Liver (tissue), 9 donors: ENCODE data around the gene MYO18A. TPM values are rescaled to one million over a fixed set of nuclear protein-coding genes. Genes with fewer than 3 reads are reported as not detected.

Source experiments
- DNase-seq: peaks from one replicate; pipeline ENCODE4 v3.0.0-alpha.2; 2017; ENCODE audit warnings: low spot score
- H3K27ac ChIP-seq, 2 donors: one replicate each; pipeline ENCODE4 v1.7.0; 2013; ENCODE audit warnings: inconsistent platforms in 2 of 2, low read length in 2 of 2, control low read depth in 1 of 2, low read depth in 1 of 2, mild to moderate bottlenecking in 1 of 2
- H3K27me3 ChIP-seq, 4 donors: one replicate each; pipeline versions ENCODE4 v1.6.1 to v1.7.0; 2013; ENCODE audit warnings: low read length in 3 of 4, inconsistent platforms in 1 of 4, mild to moderate bottlenecking in 1 of 4, moderate library complexity in 1 of 4; ENCODE audit not compliant: control insufficient read depth in 4 of 4, insufficient read depth in 4 of 4
- H3K36me3 ChIP-seq, 4 donors: one replicate each; pipeline versions ENCODE4 v1.6.1 to v1.7.0; 2013; ENCODE audit warnings: low read length in 3 of 4, mild to moderate bottlenecking in 3 of 4, low read depth in 1 of 4, moderate library complexity in 1 of 4; ENCODE audit not compliant: control insufficient read depth in 4 of 4, insufficient read depth in 3 of 4
- H3K4me1 ChIP-seq, 4 donors: one replicate each; pipeline versions ENCODE4 v1.6.1 to v1.7.0; 2013; ENCODE audit warnings: low read length in 3 of 4, mild to moderate bottlenecking in 3 of 4, moderate library complexity in 1 of 4; ENCODE audit not compliant: control insufficient read depth in 4 of 4, insufficient read depth in 4 of 4
- H3K4me3 ChIP-seq, 3 donors: one replicate each; pipeline versions ENCODE4 v1.6.1 to v1.7.0; 2013; ENCODE audit warnings: low read length in 3 of 3, control low read depth in 1 of 3, low read depth in 1 of 3, mild to moderate bottlenecking in 1 of 3
- H3K9ac ChIP-seq, 2 donors: one replicate each; pipeline ENCODE4 v1.7.0; 2013; ENCODE audit warnings: low read length in 2 of 2, mild to moderate bottlenecking in 2 of 2, moderate library complexity in 2 of 2, control low read depth in 1 of 2, low read depth in 1 of 2
- H3K9me3 ChIP-seq, 4 donors: one replicate each; pipeline versions ENCODE4 v1.6.1 to v1.7.0; 2013; ENCODE audit warnings: low read length in 3 of 4; ENCODE audit not compliant: control insufficient read depth in 4 of 4
- ATF3 ChIP-seq: IDR thresholded peaks from 2 replicates; pipeline ENCODE4 v1.6.1; 2016; ENCODE audit warnings: antibody characterized with exemption
- EGR1 ChIP-seq, 2 donors: IDR thresholded peaks; 2 replicates each; pipeline ENCODE4 v1.6.1; 2016 to 2018; ENCODE audit warnings: antibody characterized with exemption in 2 of 2, low read depth in 2 of 2
- FOXA2 ChIP-seq: IDR thresholded peaks from 2 replicates; pipeline ENCODE4 v1.6.1; 2016; ENCODE audit warnings: antibody characterized with exemption
- GABPA ChIP-seq, 2 donors: IDR thresholded peaks in 1 of 2; conservative IDR thresholded peaks in 1 of 2; 2 replicates each; pipeline ENCODE4 v1.6.1; 2016; ENCODE audit warnings: antibody characterized with exemption in 2 of 2, mild to moderate bottlenecking in 1 of 2, moderate library complexity in 1 of 2
- HNF4A ChIP-seq, 2 donors: conservative IDR thresholded peaks; 2 replicates each; pipeline ENCODE4 v1.6.1; 2016; ENCODE audit warnings: antibody characterized with exemption in 2 of 2, mild to moderate bottlenecking in 2 of 2
- HNF4G ChIP-seq: IDR thresholded peaks from 2 replicates; pipeline ENCODE4 v1.6.1; 2016; ENCODE audit warnings: antibody characterized with exemption
- MAX ChIP-seq: IDR thresholded peaks from 2 replicates; pipeline ENCODE4 v1.6.1; 2016; ENCODE audit warnings: antibody characterized with exemption
- NR2F2 ChIP-seq: IDR thresholded peaks from 2 replicates; pipeline ENCODE4 v1.6.1; 2016; ENCODE audit warnings: antibody characterized with exemption
- RAD21 ChIP-seq, 2 donors: IDR thresholded peaks; 2 replicates each; pipeline ENCODE4 v1.6.1; 2016; ENCODE audit warnings: antibody characterized with exemption in 2 of 2, mild to moderate bottlenecking in 2 of 2
- TAF1 ChIP-seq: conservative IDR thresholded peaks from 2 replicates; pipeline ENCODE4 v1.6.1; 2016; ENCODE audit warnings: antibody characterized with exemption, mild to moderate bottlenecking
- WGBS: extraction: QIAGEN DNeasy Blood & Tissue Kit; methylation state at CpG from one replicate; pipeline ENCODE4 v1.1.7; 2013; 5-methylcytosine and 5-hydroxymethylcytosine counted together
- polyA plus RNA-seq, 2 donors: library from polyadenylated mRNA; stranded (reverse) in 1 of 2; unstranded in 1 of 2; fragments of 200-250 nt in 1 of 2; fragments of >200 nt in 1 of 2; fragmentation: Nextera tagmentation in 1 of 2; extraction: Ambion mirVana in 1 of 2; gene quantifications; one replicate each; pipeline versions ENCODE4 v1.2.1 to v1.2.3, GENCODE V29; 2013 to 2015
- total RNA-seq, 2 donors: library from RNA; depleted of rRNA; stranded (reverse); fragments of >200 nt; gene quantifications; one replicate each; pipeline ENCODE4 v1.2.3, GENCODE V29; 2014
- TF ChIP-seq, protein P1 (sequence below): IDR thresholded peaks from 2 replicates; pipeline ENCODE4 v1.6.1; 2016; ENCODE audit warnings: antibody characterized with exemption, mild to moderate bottlenecking
- TF ChIP-seq, protein P2 (sequence below): fragments of 150-350 bp; IDR thresholded peaks from 2 replicates; pipeline ENCODE4 v1.5.1; 2017; ENCODE audit warnings: improper control_type of control experiment, low read depth, low read length; ENCODE audit not compliant: missing input control
- donor health status: healthy.
- donor health status: healthy.
- donor health status: healthy.
- donor health status: healthy.
- donor health status: healthy.

MYO18A gene
- total and polyA plus RNA-seq, 4 donors = 26.3 to 81.6 (median 37.3) TPM

DNA sequence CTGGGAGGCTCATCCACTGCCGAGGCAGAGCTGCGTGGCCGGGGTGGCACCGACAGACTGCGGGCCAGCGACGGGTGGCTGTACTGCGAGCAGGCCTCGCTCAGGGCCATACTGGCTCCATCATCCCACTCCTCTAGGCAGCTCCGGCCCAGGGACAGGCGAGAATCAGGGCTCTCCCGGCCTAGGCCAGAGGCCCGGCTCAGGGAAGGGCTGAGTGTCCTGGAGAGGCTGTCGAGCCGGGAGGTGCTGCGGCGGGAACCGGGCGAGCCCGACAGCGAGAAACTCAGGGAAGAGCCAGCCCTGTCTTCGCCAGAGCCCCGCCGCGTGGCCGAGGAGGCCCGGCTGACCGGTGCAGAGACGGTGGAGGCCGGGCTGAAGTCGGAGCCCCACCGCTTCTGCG lies 99.9 kb downstream of the MYO18A start (continued):
- TF ChIP-seq, protein P1, sequence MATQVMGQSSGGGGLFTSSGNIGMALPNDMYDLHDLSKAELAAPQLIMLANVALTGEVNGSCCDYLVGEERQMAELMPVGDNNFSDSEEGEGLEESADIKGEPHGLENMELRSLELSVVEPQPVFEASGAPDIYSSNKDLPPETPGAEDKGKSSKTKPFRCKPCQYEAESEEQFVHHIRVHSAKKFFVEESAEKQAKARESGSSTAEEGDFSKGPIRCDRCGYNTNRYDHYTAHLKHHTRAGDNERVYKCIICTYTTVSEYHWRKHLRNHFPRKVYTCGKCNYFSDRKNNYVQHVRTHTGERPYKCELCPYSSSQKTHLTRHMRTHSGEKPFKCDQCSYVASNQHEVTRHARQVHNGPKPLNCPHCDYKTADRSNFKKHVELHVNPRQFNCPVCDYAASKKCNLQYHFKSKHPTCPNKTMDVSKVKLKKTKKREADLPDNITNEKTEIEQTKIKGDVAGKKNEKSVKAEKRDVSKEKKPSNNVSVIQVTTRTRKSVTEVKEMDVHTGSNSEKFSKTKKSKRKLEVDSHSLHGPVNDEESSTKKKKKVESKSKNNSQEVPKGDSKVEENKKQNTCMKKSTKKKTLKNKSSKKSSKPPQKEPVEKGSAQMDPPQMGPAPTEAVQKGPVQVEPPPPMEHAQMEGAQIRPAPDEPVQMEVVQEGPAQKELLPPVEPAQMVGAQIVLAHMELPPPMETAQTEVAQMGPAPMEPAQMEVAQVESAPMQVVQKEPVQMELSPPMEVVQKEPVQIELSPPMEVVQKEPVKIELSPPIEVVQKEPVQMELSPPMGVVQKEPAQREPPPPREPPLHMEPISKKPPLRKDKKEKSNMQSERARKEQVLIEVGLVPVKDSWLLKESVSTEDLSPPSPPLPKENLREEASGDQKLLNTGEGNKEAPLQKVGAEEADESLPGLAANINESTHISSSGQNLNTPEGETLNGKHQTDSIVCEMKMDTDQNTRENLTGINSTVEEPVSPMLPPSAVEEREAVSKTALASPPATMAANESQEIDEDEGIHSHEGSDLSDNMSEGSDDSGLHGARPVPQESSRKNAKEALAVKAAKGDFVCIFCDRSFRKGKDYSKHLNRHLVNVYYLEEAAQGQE = no peak
- TF ChIP-seq EGR1 (IDR thresholded peaks at IDR 0.05; ENCODE audit: low read depth in 2 of 2) = no peak

DNA sequence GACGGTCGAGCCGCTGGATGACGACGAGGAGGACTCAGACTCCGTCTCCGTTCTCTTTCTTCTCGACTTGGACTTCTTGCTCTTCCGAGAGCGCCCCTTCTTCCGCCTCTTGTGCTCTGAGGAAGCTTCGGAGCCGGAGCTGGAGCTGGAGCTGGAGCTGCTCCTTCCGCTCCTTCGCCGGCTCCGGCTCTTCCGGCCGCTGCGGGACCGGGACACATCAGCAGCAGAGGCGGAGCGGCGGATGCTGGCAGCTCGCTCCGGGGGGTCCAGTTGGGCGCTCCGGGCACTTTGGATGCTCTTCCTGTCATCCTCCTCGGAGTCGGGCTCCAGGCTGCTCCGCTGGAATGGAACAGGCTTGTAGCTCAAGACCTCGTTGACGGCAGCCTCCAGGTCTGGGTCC lies 100.3 kb downstream of the MYO18A start:
- 95% methylated on average over 33 of the region's 33 CpGs for whole genome bisulfite sequencing
- Histone ChIP-seq H3K9me3 (no peaks in the 10 kb centered on the region), H3K4me3 (no peak overlapping the region), H3K27me3 (no peaks in the 10 kb centered on the region), H3K9ac (no peak overlapping the region), H3K4me1 (peaks cover 0 to 4% (median 0%) of the 10 kb centered on the region in 4 donors), H3K36me3 (peaks cover 22 to 63% (median 38%) of the 10 kb centered on the region in 4 donors), H3K27ac (no peak overlapping the region)
- TF ChIP-seq GABPA (IDR thresholded peaks at IDR 0.05 in 1 of 2, conservative IDR thresholded peaks at IDR 0.05 in 1 of 2) = no peak
- no peak for TF ChIP-seq TAF1
- no peak for TF ChIP-seq HNF4A (conservative IDR thresholded peaks at IDR 0.05)
- no peak for TF ChIP-seq MAX
- no peak for TF ChIP-seq RAD21 (IDR thresholded peaks at IDR 0.05)
- no peak for TF ChIP-seq ATF3
- TF ChIP-seq HNF4G = no peak
- TF ChIP-seq, protein P1 = no peak
- DNase-seq = no peak

DNA sequence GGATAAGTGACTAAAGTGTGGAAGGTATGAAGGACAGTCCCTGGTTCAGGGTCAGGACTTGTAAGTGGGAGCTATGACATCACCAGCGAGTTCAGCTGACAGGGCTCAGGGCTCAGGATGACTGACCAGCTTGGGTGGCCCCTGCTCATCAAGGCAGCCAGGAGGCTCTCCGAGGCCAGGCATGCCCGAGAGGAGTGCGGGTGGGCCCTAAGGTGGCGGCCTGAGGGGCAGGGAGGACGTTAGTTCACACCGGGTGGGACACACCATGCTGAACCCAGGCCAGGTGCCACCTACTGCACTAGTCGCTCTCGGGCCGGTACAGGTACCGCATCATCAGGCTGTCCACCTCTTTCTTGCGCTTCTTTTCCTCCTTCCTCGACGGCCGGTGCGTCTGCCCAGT lies 100.8 kb downstream of the MYO18A start:
- Histone ChIP-seq H3K27ac (no peak overlapping the region), H3K9ac (no peak overlapping the region), H3K4me1 (peaks cover 0 to 4% (median 0%) of the 10 kb centered on the region in 4 donors), H3K4me3 (no peak overlapping the region), H3K9me3 (no peaks in the 10 kb centered on the region), H3K36me3 (peaks cover 22 to 60% (median 35%) of the 10 kb centered on the region in 4 donors), H3K27me3 (no peaks in the 10 kb centered on the region)
- DNase-seq = no peak
- 96% methylated on average over 16 of the region's 16 CpGs for WGBS
- TF ChIP-seq RAD21 (IDR thresholded peaks at IDR 0.05) (no peak), ATF3 (no peak), NR2F2 (no peak), MAX (no peak), FOXA2 (no peak), GABPA (IDR thresholded peaks at IDR 0.05 in 1 of 2, conservative IDR thresholded peaks at IDR 0.05 in 1 of 2) (no peak), HNF4G (no peak)
- TF ChIP-seq, protein P2, sequence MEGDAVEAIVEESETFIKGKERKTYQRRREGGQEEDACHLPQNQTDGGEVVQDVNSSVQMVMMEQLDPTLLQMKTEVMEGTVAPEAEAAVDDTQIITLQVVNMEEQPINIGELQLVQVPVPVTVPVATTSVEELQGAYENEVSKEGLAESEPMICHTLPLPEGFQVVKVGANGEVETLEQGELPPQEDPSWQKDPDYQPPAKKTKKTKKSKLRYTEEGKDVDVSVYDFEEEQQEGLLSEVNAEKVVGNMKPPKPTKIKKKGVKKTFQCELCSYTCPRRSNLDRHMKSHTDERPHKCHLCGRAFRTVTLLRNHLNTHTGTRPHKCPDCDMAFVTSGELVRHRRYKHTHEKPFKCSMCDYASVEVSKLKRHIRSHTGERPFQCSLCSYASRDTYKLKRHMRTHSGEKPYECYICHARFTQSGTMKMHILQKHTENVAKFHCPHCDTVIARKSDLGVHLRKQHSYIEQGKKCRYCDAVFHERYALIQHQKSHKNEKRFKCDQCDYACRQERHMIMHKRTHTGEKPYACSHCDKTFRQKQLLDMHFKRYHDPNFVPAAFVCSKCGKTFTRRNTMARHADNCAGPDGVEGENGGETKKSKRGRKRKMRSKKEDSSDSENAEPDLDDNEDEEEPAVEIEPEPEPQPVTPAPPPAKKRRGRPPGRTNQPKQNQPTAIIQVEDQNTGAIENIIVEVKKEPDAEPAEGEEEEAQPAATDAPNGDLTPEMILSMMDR = no peak
- TF ChIP-seq, protein P1 = no peak
